WTC11 (cell line): ENCODE results near the gene FCHSD2. TPM values are rescaled to one million over a fixed set of nuclear protein-coding genes. Genes with fewer than 3 reads are reported as not detected.

Experiments
- ATAC-seq: fragments of 200-7000 bp; cut with Tn5 transposase; 2 replicates; pipeline ENCODE4 v1.10.0; 2021; ENCODE audit warnings: mild to moderate bottlenecking, moderate library complexity
- CTCF ChIA-PET: fragments of 300-600 bp; sonication (Branson Sonifier 250); formaldehyde crosslinking; loops from one replicate; lab custom pipeline; 2021; ENCODE audit warnings: antibody characterized with exemption; lab: Charles Lee
- POLR2A ChIA-PET: fragments of 350-600 bp; sonication (Branson Sonifier 250); formaldehyde crosslinking; loops from one replicate; lab custom pipeline; 2021; ENCODE audit warnings: antibody characterized with exemption; lab: Charles Lee
- DNase-seq: peaks from one replicate; pipeline ENCODE4 v3.0.0; 2021; ENCODE audit warnings: low spot score
- H3K27ac Mint-ChIP-seq: 2 replicates; pipeline ENCODE4 v1.8.0; 2021; ENCODE audit warnings: mixed read lengths
- H3K27me3 Mint-ChIP-seq: 2 replicates; pipeline ENCODE4 v1.8.0; 2021; ENCODE audit warnings: low read depth, mild to moderate bottlenecking, moderate library complexity, mixed read lengths
- H3K36me3 Mint-ChIP-seq: 2 replicates; pipeline ENCODE4 v1.8.0; 2021; ENCODE audit warnings: mixed read lengths
- H3K4me1 Mint-ChIP-seq: 2 replicates; pipeline ENCODE4 v1.8.0; 2022; ENCODE audit warnings: mixed read lengths
- H3K4me3 Mint-ChIP-seq: 2 replicates; pipeline ENCODE4 v1.8.0; 2021; ENCODE audit warnings: mild to moderate bottlenecking, moderate library complexity, mixed read lengths
- H3K9me3 Mint-ChIP-seq: 2 replicates; pipeline ENCODE4 v1.8.0; 2021; ENCODE audit warnings: mixed read lengths
- AFF4 ChIP-seq: sonication (generic); formaldehyde crosslinking; IDR thresholded peaks from 2 replicates; pipeline ENCODE4 v1.8.1; 2023; ENCODE audit warnings: mild to moderate bottlenecking, missing genetic modification reagents, borderline replicate concordance
- CDX4 ChIP-seq: fragments of 250-450 bp; sonication (Bioruptor Pico); IDR thresholded peaks from 2 replicates; pipeline ENCODE4 v1.9.0; 2021; ENCODE audit warnings: moderate library complexity, mild to moderate bottlenecking, inconsistent platforms, borderline replicate concordance
- CREM ChIP-seq: sonication (generic); formaldehyde crosslinking; IDR thresholded peaks from 2 replicates; pipeline ENCODE4 v1.8.1; 2022; ENCODE audit warnings: mild to moderate bottlenecking, missing genetic modification reagents, moderate library complexity
- E2F1 ChIP-seq: sonication (generic); formaldehyde crosslinking; IDR thresholded peaks from 2 replicates; pipeline ENCODE4 v1.8.0; 2022; ENCODE audit warnings: mild to moderate bottlenecking, missing genetic modification reagents
- HMGXB4 ChIP-seq: sonication (generic); formaldehyde crosslinking; IDR thresholded peaks from 2 replicates; pipeline ENCODE4 v1.8.1; 2023; ENCODE audit warnings: mild to moderate bottlenecking, moderate library complexity, missing genetic modification reagents
- SOX15 ChIP-seq: fragments of 250-450 bp; sonication (Bioruptor Pico); IDR thresholded peaks from 2 replicates; pipeline ENCODE4 v1.9.0; 2021; ENCODE audit warnings: mild to moderate bottlenecking
- STAT6 ChIP-seq: sonication (generic); formaldehyde crosslinking; conservative IDR thresholded peaks from 2 replicates; pipeline ENCODE4 v1.8.1; 2023; ENCODE audit warnings: mild to moderate bottlenecking, low read depth, missing genetic modification reagents, moderate library complexity
- TCF7 ChIP-seq: sonication (generic); formaldehyde crosslinking; IDR thresholded peaks from 2 replicates; pipeline ENCODE4 v1.8.0; 2022; ENCODE audit warnings: mild to moderate bottlenecking, low read depth, missing genetic modification reagents, moderate library complexity
- USF2 ChIP-seq: sonication (generic); formaldehyde crosslinking; IDR thresholded peaks from 2 replicates; pipeline ENCODE4 v1.8.1; 2023; ENCODE audit warnings: mild to moderate bottlenecking, missing genetic modification reagents, moderate library complexity
- ZBTB21 ChIP-seq: sonication (generic); formaldehyde crosslinking; IDR thresholded peaks from 2 replicates; pipeline ENCODE4 v1.8.1; 2023; ENCODE audit warnings: mild to moderate bottlenecking, missing genetic modification reagents, borderline replicate concordance
- ZNF281 ChIP-seq: sonication (generic); formaldehyde crosslinking; IDR thresholded peaks from 2 replicates; pipeline ENCODE4 v1.8.0; 2023; ENCODE audit warnings: mild to moderate bottlenecking, missing genetic modification reagents
- ZNF671 ChIP-seq: fragments of 250-450 bp; sonication (Bioruptor Pico); IDR thresholded peaks from 2 replicates; pipeline ENCODE4 v1.8.0; 2021; ENCODE audit warnings: mild to moderate bottlenecking
- total RNA-seq: library from RNA; stranded (reverse); gene quantifications from 3 replicates; pipeline ENCODE4 v1.2.3, GENCODE V29; 2021

FCHSD2 gene
- total RNA-seq, 1 experiment from 2014 or later: 10.1 TPM

GRCh38 chr11:72953637-72954036, 188.5 kb downstream of the FCHSD2 start (continued):
- TF ChIP-seq AFF4 (CRISPR knock-in tag): no peak

GRCh38 chr11:72951888-72952287, 190.2 kb downstream of the FCHSD2 start:
- no peak for ATAC-seq

More at GRCh38 chr11:72951888-72952287, 190.2 kb downstream of the FCHSD2 start:
- ChIA-PET CTCF (interaction anchor here (2.0 kb wide), 1 partner anchor 191 kb away, joined by 4 read pairs; the partner anchor contains the start of gene FCHSD2), POLR2A (no interaction called here)
- TF ChIP-seq ZNF281 (CRISPR knock-in tag): no peak
- no peak for TF ChIP-seq SOX15 (CRISPR knock-in tag)
- no peak for TF ChIP-seq TCF7 (CRISPR knock-in tag)
- TF ChIP-seq USF2: no peak
- no peak for TF ChIP-seq STAT6 (CRISPR knock-in tag)
- TF ChIP-seq CDX4 (CRISPR knock-in tag): no peak
- no peak for TF ChIP-seq CREM
- no peak for TF ChIP-seq HMGXB4
- TF ChIP-seq ZBTB21: no peak
- no peak for TF ChIP-seq E2F1 (CRISPR knock-in tag)
- TF ChIP-seq ZNF671: no peak
- H3K9me3 Mint-ChIP-seq: peaks cover 4% of the 10 kb centered on the region
- H3K27me3 Mint-ChIP-seq: no peaks in the 10 kb centered on the region
- peaks cover 16% of the 10 kb centered on the region for H3K4me1 Mint-ChIP-seq
- no peak overlapping the region for H3K27ac Mint-ChIP-seq
- H3K36me3 Mint-ChIP-seq: no peaks in the 10 kb centered on the region
- H3K4me3 Mint-ChIP-seq: no peak overlapping the region
- no peak for DNase-seq
